GM18508 (cell line): ENCODE results near the gene HOXD11.

Experiments used
- ATAC-seq: cut with Tn5 transposase; IDR thresholded peaks from one replicate; pipeline ENCODE4 v1.9.1; 2021; ENCODE audit warnings: moderate number of reproducible peaks; ENCODE audit not compliant: insufficient read depth, unreplicated experiment

HOXD11 gene

DNA sequence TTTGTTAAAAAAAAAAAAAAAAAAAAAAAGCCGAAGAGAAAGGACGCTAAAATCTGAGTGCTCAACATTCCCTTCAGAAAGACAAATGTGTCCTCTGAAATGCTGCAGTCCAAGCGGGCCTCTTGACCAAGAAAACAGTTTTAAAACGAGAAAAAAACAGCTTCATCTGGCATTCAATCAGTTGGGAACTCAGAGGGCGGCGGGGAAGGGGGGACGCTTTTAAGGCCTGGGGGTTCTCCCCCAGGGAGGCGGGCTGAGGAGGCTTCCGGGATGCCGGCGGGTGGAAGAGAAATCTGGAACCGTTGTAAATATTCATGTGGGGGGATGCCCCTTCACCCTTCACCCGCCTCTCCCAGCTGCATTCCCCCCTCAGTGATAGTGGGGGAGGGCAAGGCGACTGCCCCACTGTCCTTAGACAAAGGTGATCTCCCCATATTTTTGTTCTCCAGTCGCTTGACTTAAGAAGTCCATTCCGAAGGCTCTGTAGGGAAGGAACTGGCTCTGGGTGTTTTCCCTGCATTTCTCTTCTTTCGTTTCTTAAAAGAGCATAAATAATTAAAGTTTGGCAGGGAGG lies 3.3 kb upstream of the HOXD11 start:
- ATAC-seq = no peak

DNA sequence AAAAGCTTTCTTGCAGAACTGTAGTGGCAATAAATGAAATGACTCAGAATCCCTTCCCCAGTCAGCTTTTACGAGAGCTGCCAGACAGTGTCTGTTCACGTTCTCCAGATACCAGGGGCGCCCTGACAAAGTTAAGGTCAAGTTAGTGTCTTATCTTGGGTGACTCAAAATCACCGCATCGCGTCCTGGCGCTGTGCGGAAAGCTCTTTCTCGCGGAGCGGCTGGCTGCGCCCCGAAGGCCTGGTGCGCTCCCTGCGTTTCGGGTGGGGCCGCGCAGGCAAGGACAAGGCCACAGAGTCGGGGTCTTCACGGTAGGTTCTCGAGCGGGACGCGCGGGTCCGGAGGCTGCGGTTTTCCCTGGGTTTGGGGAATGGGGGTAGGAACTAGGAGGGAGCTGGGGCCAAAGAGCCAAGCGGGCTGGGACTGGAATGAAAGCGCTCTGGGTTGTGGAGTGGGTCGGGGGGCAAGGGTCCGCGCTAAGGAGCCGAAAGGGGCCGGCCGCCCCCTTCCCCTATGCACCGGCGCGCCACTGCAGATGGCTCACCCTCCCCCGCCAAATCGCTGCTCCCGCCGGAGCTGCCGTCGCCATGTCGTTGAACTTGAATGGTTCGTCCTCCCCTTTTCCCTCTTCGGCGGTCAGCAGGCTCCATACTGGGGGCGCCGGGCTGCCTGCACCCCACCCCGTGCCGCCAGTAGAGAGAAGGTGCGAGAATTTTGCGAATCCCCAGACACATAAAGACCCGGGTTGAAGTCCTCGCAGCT lies 2.6 kb upstream of the HOXD11 start:
- ATAC-seq = no peak

DNA sequence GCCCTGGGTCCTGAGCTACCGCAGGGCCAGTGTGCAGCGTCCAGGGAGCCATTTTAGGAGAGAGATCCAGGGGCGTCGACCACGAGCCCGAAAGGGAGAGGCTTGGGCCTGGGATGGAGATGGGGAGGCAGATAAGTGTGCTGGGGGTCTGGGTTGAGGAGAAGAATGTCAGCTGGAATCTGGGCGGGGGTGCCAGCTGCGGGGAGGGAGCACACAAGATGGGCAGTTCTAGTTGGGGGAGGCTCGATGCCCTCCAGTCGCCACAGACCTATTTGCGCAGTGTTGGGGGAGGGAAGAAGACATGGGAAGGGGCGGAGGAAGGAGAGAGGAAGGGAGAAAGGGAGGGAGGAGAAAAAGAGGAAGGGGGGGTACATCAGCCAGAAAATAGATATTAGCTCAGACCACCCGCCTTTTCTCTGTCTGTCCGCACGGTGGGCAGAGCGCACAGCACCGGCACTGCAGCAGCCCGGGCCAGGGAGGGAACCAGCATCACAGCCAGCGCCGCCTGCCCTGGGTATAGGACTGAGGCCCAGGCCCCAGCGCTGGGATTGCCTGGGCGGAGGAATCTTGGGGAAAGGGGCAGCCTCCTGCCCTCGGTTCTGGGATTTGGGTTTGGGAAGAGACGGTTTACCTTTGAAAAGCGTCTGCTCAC lies 1.9 kb upstream of the HOXD11 start:
- no peak for ATAC-seq

DNA sequence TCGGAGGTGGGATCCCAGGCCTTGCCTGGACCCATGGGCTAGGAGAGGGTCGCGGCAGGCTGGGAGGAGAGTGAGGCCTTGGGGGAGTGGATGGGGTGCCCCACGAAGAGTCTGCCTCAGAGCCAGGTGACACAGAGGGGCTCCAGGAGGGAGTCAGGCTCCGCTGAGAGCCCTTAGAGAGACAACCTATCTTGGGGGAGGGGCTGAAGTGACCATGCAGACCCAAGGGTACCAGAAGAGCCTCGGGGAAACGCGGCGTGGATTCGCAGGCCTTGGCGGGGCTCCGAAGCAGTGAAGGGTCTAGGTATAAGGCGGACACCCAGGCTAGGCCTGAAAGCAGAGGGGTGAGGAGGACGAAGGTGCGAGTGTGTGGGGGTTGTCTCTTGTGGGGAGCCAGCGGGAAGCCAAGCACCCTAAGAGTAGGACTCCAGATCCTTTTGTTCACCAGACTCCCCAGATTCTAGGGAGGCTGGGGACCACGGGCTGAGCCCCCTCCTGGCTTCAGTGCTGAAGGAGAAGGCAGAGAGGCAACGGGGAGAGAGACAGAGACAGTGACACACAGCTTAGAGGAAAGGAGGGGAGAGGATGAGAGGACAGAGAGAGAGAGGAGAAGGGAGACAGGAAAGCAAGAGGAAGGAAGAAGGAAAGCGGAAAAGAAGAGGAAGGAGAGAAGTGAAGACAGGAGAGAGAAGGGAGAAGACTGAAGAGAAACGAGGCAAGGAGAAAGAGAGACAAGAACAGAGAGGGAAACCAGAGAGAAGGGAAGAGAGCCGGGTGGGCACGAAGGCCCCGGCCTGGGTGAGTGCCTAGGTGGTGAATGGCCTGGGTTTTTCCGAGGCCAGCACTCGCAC lies 1.1 kb upstream of the HOXD11 start:
- no peak for ATAC-seq

DNA sequence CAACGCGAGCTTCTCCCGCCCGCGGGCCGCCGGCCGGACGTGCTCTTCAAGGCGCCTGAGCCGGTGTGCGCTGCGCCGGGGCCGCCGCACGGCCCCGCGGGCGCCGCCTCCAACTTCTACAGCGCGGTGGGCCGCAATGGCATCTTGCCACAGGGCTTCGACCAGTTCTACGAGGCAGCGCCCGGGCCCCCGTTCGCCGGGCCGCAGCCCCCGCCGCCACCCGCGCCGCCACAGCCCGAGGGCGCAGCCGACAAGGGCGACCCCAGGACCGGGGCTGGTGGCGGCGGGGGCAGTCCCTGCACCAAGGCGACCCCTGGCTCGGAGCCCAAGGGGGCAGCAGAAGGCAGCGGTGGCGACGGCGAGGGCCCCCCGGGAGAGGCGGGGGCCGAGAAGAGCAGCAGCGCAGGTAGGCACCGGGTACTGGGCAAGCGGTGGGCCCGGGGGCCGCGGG lies 676 bp downstream of the HOXD11 start:
- no peak for ATAC-seq

DNA sequence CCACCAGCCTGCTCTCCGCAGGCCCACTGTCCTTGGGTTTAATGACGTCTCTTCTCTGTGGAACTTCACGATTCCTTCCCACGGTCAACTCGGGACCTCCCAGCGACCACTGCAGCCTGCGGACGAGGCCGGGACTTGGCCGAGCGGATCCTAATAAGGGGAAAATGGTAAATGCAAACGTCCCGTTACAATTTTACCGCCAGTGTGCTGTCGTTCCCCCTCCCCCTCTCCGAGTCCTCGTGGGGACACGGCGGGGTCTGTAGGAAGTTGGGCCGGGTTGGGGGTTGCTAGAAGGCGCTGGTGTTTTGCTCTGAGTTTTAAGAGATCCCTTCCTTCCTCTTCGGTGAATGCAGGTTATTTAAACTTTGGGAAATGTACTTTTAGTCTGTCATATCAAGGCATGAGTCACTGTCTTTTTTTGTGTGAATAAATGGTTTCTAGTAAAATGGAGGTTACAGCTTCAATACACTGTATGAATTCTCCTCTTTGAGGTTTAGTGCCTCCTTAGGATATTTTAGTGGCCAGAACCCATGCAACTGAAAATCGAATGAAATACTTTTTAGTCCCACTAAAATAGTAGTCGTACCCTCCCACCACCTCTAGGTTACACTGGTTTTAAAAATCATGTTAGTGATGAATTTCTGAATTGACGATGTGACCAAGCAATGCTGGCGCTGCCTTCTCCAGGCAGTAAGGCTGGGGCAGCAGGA lies 2.3 kb downstream of the HOXD11 start:
- no peak for ATAC-seq

DNA sequence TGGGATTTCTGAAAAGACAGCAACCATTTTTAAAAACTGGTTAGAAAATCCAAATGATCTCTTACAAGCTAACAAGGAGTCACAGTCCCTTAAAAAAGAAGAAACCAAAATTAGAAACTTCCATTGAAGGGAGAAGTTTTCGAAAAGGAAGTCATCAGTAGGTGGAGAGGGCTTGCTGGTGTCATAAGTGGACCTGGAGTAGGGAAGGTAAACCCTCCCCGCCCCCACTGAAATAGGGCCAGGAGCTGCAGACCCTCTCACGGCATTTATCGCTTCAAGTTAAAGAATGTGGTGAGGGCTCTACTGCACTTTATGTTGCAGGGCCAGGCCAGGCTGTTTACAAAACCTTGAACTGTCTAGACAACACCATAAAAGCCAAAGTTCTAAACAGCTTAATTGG lies 2.9 kb downstream of the HOXD11 start:
- ATAC-seq = no peak

DNA sequence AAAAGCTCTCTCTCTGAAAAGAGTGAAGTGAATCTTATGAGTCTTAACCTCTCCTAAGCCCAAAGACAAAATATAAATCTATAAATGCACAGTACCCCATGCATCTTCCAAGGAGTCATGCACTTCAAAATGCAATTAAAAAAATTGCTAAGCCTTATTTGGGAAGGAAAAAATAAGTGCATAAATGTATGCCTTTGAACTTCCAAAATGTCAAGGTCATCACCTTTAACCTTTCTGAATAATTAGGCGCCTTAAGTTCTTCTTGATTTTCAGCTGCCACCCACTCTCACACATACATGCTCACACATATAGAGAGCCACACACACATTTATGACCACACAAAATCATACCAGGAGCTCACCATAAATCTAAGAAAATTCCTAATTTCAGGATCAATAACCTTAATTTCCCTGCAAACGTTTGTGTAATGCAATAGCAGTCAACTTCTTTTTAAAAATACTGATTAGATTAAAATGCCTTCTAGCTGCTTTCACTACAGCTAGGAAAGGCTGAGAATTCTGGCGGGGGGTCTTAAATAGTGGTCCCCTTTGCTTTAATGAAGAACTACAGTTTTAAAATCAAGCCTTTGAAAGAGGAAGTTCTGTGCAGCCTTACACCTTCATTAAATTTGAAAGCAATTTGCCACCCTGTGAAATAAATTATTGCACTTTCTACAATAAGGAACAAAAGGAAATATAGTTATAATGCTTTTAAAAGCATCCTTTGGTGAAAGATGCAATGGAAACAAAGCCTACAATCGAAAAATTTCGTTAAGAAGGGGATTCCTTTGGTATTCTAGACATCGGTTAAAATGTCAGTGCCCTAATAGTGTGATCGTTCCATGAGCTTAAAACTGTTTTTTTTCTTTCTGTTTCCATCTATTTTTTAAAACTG lies 3.6 kb downstream of the HOXD11 start:
- no peak for ATAC-seq

DNA sequence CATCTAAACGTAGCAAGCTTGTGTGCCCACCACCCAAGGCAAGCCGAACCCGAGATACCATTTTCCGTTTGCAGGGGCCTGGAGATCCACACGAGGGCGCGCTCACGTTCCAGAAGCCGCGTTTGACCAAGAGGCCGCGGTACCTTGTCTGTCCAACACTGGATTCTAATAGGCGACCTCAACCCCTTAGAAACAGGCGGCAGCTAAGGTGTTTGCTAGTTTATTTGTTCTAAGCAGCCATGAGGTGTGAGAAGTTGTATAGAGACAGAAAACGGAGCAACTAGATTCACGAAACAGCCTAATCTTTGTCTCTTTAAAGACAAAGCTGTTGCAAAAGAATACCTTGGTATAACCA lies 4.2 kb downstream of the HOXD11 start:
- ATAC-seq = no peak

DNA sequence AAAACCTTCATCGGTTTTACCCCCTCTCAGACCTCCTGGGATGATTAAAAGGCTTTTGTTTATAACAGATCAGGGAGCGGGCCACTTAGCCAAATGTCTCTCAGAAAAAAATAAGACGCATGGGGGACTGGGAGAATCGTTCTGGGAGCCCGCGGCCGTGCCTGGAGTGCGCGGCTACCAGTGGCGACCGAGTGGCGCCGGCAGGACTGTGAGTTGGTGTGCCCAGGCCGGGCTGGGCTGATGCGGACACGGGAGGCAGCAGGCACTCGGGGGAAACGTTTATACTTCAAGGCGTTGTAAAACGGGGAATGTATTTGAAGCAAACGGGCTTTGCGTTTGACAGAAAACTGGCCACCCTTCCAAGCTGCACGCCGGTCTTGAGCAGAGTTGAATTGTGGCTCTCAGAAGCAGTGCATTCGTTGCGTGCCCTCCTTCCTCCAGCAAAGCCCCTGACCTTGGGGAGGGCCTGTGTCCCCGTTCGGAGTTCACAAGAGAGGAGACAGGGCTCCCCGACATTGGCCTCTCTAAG lies 4.8 kb downstream of the HOXD11 start:
- no peak for ATAC-seq

DNA sequence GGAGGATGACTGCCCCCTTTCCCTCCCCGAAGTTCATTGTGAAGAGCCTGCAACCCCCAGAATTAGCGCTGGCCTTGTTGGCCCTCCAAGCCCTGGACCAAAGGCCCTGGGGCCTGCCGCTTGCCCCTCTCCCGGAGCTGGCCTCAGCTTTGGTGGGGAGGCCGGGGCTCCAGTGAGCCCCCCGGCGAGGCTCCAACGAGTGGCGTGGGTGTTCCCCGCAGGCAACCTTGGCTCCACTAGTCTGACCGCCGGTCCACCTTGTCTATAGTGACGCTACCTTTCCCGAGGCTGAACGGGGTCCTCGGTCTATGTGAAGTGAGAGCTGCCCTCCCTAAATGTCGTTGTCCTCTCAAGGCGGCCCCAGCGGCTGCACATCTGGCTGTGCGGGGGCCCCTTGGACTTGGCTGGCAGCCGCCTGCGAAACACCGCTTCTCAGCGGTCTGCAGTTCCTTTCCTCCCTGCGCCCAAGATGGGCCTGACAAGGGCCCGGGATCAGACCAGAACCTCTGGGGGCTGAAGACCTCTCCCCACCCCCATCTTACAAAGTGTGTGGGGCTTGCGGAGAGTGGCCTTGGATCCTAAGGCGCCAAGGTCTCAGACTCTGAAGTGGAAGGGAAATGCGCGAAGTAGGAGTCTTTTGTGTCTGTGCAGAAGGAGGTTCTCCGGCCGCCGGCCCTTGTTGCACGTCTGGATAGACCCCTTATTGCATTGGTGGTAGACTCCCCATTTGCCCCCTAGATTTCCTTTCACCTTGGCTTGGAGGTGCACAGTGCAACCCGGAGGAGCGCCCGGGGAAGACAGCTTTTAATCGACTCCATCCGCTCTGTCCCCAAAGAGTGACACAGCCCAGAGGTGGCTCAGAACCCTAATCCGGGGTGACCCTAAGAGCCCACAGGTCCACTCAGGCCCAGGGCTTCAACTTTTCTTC lies 5.6 kb downstream of the HOXD11 start:
- ATAC-seq = no peak

DNA sequence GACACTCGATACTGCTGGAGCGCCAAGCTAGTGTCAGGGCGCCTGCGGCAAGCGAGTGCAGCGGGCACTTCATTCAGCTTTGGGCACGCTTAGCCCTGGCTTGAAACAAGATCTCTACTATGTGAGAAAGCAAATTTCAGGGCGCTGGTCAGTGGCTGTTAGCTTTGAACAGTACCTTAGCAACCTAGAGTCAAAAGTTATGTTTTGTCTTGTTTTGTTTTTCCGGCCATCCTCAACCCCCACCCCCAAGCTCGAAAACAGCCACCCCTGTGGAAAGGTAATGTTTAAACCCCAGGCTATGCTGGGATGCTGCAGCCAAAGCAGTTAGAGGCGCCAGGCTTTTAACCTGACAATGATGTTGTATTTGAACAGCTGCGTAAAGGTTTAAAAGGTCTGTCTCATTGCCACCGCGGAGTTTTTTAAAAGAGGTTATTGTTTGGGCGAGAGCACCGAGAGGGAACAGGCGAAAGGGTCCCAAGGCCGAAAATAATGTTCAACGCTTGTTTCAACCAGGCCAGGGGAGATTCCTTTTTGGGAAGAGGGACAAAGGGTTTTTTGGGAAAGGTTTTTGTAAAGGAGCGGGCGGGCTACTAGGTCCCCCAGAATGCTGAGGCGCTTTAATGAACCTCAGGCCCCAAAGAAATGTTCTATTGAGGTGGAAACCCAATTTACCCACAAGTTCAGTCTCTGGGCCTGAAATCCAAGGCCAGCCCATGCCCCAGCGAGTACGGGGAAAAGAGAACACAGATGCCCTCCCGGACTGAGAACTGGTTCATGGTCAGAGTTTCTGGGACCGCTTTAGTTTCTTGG lies 7.2 kb downstream of the HOXD11 start:
- no peak for ATAC-seq

DNA sequence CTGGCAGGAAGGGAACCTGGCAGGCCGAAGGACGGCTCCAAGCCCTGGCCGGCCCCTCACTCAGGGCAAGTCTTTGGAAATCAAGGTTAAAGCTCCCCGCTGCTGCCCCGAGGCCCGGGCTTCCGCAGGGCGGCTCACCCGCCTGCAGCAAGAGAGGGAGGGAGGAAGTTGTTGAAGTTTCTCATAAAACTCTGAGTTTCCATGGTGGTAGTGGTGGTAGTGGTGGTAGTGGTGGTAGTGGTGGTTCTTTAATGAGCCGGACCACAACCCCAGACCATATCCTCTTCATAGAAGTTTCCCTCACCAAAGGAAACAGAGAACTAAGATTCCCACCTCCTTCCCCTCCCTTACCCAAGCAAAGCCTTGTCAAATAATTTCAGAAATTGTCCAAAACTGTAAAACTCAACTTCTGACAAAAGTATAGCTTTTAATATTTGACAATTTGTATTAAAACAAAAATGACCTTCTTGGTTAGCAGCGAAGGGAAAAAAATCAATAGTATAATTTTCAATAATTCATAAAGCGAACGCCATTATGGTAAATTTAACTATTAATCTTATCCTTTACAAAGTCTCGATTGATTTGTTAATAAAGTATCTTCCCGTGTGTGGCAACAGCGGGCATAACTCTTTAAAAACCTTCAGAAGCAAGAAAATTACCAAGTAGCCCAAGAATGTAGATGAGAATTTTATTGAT lies 8.0 kb downstream of the HOXD11 start:
- ATAC-seq = no peak

DNA sequence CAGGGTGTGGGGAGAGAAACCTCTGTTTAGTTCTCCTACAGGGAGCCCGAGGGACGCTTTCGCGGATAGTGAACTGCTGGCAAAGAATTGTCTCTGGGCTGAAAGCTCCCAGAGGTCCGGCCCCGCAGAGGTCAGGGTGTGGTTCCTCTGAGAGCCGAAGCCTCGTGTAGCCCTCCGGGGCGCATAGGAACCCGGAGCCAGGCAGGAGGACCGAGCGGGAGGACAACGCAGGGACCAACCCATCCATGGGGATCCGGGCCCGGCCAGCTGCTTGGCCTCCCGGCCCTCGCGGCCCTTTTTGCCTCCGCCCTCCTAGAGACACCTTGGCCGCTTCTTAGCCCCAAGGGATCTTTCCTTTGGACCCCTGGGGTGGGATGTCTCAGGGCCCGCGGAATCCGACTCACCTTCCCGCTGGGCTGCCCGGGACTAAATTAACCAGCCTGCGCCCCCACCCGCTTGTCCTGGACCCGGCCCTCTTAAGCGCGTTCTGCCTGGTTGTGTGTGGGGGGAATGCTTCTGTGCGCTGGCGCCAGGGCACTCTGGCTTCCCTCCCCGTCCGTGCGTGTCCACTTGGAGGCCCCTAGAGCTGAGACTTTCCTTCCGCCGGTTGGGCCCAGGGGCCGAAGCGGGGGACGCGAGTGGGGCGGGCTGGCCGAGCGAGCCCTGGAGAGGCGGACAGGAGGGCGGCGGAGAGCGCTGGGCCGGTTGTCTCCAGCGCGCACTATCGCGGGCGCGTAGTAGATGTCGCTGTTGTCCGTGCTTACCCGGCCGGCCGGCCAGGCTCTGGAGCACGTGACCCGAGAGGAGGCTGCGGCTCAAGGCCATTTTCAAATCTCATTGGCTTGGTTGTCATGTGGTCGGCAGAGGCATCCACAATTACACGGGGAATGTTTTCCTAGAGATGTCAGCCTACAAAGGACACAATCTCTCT lies 9.1 kb downstream of the HOXD11 start, which contains the start of gene HOXD10:
TSS of gene HOXD10 (plus strand) at position 896 of the 931 bp plus-strand sequence. CDS start 56 bp downstream, outside the sequence.
- ATAC-seq = no peak

DNA sequence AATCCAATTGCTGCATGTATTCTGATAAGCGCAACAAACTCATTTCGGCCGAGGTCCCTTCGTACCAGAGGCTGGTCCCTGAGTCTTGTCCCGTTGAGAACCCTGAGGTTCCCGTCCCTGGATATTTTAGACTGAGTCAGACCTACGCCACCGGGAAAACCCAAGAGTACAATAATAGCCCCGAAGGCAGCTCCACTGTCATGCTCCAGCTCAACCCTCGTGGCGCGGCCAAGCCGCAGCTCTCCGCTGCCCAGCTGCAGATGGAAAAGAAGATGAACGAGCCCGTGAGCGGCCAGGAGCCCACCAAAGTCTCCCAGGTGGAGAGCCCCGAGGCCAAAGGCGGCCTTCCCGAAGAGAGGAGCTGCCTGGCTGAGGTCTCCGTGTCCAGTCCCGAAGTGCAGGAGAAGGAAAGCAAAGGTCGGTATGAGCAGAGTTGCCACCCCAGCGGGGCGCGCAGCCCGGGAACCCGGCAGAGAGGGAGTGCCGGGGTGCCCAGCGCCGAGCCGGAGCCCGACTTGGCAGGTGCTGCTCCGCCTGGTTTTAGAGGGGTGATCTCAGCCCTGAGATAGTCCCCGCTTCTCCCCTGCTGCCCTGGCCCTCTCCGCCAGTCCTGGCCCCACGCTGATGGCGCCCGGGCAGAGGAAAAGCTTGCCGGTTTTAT lies 10.2 kb downstream of the HOXD11 start:
- no peak for ATAC-seq
